Spleen (tissue), 11 donors: Measurements from ENCODE around the gene ACSF3. TPM values are rescaled to one million over a fixed set of nuclear protein-coding genes. Genes with fewer than 3 reads are reported as not detected.

ENCODE experiments used
- DNase-seq: peaks from one replicate; pipeline ENCODE4 v3.0.0-alpha.2; 2020
- H3K27ac ChIP-seq, 8 donors: fragments of 200-600 bp; sonication (generic) in 7 of 8; 1 replicate in 4 of 8; 2 replicates in 4 of 8; pipeline versions ENCODE4 v1.5.0 to v1.8.0; 2016 to 2021; ENCODE audit warnings: inconsistent platforms in 4 of 8, mild to moderate bottlenecking in 4 of 8, moderate library complexity in 1 of 8
- H3K27me3 ChIP-seq, 7 donors: fragments of 200-600 bp; sonication (generic) in 6 of 7; replicated peaks in 1 of 7; 1 replicate in 4 of 7; 2 replicates in 3 of 7; pipeline versions ENCODE4 v1.5.0 to v1.8.0; 2016 to 2021; ENCODE audit warnings: inconsistent platforms in 3 of 7, mild to moderate bottlenecking in 1 of 7
- H3K36me3 ChIP-seq, 6 donors: fragments of 200-600 bp; sonication (generic) in 5 of 6; 1 replicate in 4 of 6; 2 replicates in 2 of 6; pipeline versions ENCODE4 v1.5.0 to v1.8.0; 2016 to 2021; ENCODE audit warnings: inconsistent platforms in 2 of 6
- H3K4me1 ChIP-seq, 6 donors: fragments of 200-600 bp; sonication (generic) in 5 of 6; 1 replicate in 3 of 6; 2 replicates in 3 of 6; pipeline versions ENCODE4 v1.5.0 to v1.8.0; 2016 to 2021; ENCODE audit warnings: inconsistent platforms in 3 of 6
- H3K4me3 ChIP-seq, 8 donors: fragments of 200-600 bp; sonication (generic) in 7 of 8; 1 replicate in 4 of 8; 2 replicates in 4 of 8; pipeline versions ENCODE4 v1.5.0 to v1.8.0; 2016 to 2021; ENCODE audit warnings: inconsistent platforms in 4 of 8, mild to moderate bottlenecking in 4 of 8, moderate library complexity in 2 of 8
- H3K9me3 ChIP-seq, 8 donors: fragments of 200-600 bp; sonication (generic) in 7 of 8; 1 replicate in 4 of 8; 2 replicates in 4 of 8; pipeline versions ENCODE4 v1.5.0 to v1.8.0; 2016 to 2021; ENCODE audit warnings: inconsistent platforms in 4 of 8
- POLR2A ChIP-seq, 3 donors: fragments of 450-650 bp; IDR thresholded peaks; one replicate each; pipeline ENCODE4 v1.5.1; 2017; ENCODE audit warnings: antibody characterized with exemption in 3 of 3, mild to moderate bottlenecking in 1 of 3
- POLR2AphosphoS5 ChIP-seq, 3 donors: sonication (generic); formaldehyde crosslinking; IDR thresholded peaks; one replicate each; pipeline ENCODE4 v1.5.1; 2017; ENCODE audit warnings: antibody characterized with exemption in 3 of 3
- WGBS, 5 donors: extraction: QIAGEN DNeasy Blood & Tissue Kit in 3 of 5; methylation state at CpG; one replicate each; pipeline versions ENCODE4 v1.1.5 to v1.1.7; 2013 to 2018; 5-methylcytosine and 5-hydroxymethylcytosine counted together
- intact Hi-C: fragments of 100-400 bp; cut with DNase I; formaldehyde crosslinking; loops from one replicate; pipeline ENCODE4 v1.15.0; 2023; ENCODE audit warnings: low total_unique reads
- polyA plus RNA-seq, 3 donors: library from polyadenylated mRNA; stranded (reverse); fragments of 200-250 nt; gene quantifications; one replicate each; pipeline ENCODE4 v1.2.1, GENCODE V29; 2013
- total RNA-seq, 7 donors: library from RNA; depleted of rRNA in 3 of 7; stranded (reverse); fragments of >200 nt in 3 of 7; fragmentation: NEBNext Ultra II Directional in 4 of 7; extraction: Animal tissue kit (Norgen Biotek cat#: 25700) in 4 of 7; gene quantifications; one replicate each; pipeline versions ENCODE4 v1.1.0 to v1.2.1, GENCODE V29; 2016 to 2021
- TF ChIP-seq, protein P1 (sequence below), 11 experiments: fragments of 200-600 bp in 7 of 11; fragments of 450-650 bp in 4 of 11; sonication (generic) in 4 of 11; IDR thresholded peaks in 8 of 11; conservative IDR thresholded peaks in 3 of 11; 1 replicate in 7 of 11; 2 replicates in 4 of 11; pipeline versions ENCODE4 v1.4.0 to v1.8.0; 2016 to 2021; ENCODE audit warnings: antibody characterized with exemption in 11 of 11, inconsistent platforms in 4 of 11, mild to moderate bottlenecking in 1 of 11
- donor health status: healthy with polysubstance abuse.
- donor health status: DM: no; HTN: no; CAD: no; lungs with moderate emphysema.
- donor health status: DM: no; HTN: no; CAD: no.
- donor health status: Bipolar disorder and iron deficiency.
- donor health status: healthy.
- donor health status: DM: no; HTN: no; CAD: no.
- donor health status: DM: yes; HTN: yes; CAD: no.

Gene ACSF3
- total and polyA plus RNA-seq, 10 donors = 35.4 to 68.1 (median 49.1) TPM

DNA sequence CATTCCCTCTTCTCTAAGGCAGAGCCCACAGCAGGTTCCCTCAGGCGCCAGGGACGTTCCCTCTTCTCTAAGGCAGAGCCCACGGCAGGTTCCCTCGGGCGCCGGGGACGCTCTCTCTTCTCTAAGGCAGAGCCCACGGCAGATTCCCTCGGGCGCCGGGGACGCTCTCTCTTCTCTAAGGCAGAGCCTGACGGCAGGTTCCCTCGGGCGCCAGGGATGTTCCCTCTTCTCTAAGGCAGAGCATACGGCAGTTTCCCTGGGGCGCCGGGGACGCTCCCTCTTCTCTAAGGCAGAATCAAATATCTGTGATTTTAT lies 24.3 kb downstream of the ACSF3 start:
- peak; percentile 59 for DNase-seq
- WGBS, 5 donors = 74 to 93% (median 84%) methylated on average over 19 of the region's 19 CpGs
- no peak for TF ChIP-seq POLR2AphosphoS5 (IDR thresholded peaks at IDR 0.05)
- TF ChIP-seq, protein P1, sequence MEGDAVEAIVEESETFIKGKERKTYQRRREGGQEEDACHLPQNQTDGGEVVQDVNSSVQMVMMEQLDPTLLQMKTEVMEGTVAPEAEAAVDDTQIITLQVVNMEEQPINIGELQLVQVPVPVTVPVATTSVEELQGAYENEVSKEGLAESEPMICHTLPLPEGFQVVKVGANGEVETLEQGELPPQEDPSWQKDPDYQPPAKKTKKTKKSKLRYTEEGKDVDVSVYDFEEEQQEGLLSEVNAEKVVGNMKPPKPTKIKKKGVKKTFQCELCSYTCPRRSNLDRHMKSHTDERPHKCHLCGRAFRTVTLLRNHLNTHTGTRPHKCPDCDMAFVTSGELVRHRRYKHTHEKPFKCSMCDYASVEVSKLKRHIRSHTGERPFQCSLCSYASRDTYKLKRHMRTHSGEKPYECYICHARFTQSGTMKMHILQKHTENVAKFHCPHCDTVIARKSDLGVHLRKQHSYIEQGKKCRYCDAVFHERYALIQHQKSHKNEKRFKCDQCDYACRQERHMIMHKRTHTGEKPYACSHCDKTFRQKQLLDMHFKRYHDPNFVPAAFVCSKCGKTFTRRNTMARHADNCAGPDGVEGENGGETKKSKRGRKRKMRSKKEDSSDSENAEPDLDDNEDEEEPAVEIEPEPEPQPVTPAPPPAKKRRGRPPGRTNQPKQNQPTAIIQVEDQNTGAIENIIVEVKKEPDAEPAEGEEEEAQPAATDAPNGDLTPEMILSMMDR (IDR thresholded peaks at IDR 0.05 in 8 of 11, conservative IDR thresholded peaks at IDR 0.05 in 3 of 11) = no peak
- no peak for TF ChIP-seq POLR2A (IDR thresholded peaks at IDR 0.05)
- H3K4me1 ChIP-seq = peaks cover 12 to 94% (median 69%) of the 10 kb centered on the region in 6 donors
- peak overlapping the region in 2 of 8 donors; percentile 31 to 36 for H3K27ac ChIP-seq
- no peaks in the 10 kb centered on the region for H3K27me3 ChIP-seq
- peaks cover 0 to 89% (median 59%) of the 10 kb centered on the region in 6 donors for H3K36me3 ChIP-seq
- H3K9me3 ChIP-seq = no peaks in the 10 kb centered on the region
- H3K4me3 ChIP-seq = no peak overlapping the region
- intact Hi-C loops = no loop called here

DNA sequence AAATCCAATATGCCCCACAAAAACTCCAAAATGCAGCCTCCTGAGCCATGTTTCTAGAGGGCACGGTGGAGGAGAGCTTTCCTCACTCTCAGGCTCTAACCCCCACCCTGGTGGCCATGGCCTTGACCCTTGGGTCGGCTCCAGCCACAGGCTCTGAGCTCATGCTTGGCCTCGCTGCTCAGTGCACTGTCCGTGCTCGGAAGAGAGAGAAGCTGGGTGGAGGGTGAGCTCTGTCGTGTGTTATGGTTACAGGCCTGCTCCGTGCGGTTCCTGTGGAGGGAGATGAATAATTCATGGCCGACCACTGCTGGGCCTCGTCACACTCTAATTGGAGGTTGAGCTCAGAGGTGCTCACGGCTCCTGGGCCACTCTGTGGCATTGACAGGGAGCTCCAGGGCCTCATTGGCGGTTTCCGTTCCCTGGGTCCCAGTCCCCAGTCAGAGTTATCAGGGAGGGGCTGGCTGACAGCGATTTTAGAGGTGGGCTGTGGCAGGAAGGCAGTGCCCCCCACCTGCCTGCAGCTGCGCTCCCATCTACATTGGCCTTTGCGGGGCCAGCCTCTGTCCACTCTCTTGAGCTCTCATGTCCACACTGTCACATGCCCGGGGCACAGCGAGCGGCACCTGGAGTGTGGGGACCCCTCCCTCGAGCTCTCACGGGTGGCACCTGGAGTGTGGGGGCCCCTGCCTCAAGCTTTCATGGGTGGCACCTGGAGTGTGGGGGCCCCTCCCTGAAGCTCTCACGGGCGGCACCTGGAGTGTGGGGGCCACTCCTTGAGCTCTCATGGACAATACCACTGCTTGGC lies 24.9 kb downstream of the ACSF3 start:
- Histone ChIP-seq H3K27ac (peak overlapping the region in 2 of 8 donors; percentile 31 to 36), H3K4me1 (peaks cover 12 to 94% (median 69%) of the 10 kb centered on the region in 6 donors), H3K9me3 (no peaks in the 10 kb centered on the region), H3K27me3 (no peaks in the 10 kb centered on the region), H3K4me3 (no peak overlapping the region), H3K36me3 (peaks cover 0 to 89% (median 59%) of the 10 kb centered on the region in 6 donors)
- TF ChIP-seq, protein P1 (IDR thresholded peaks at IDR 0.05 in 8 of 11, conservative IDR thresholded peaks at IDR 0.05 in 3 of 11) = no peak
- peak in 2 of 3 donors; percentile 45 to 46 for TF ChIP-seq POLR2AphosphoS5 (IDR thresholded peaks at IDR 0.05)
- intact Hi-C loops = no loop called here
- DNase-seq = peak; percentile 73
- WGBS, 5 donors = 55 to 77% (median 71%) methylated on average over 15 to 23 of the region's 23 CpGs

DNA sequence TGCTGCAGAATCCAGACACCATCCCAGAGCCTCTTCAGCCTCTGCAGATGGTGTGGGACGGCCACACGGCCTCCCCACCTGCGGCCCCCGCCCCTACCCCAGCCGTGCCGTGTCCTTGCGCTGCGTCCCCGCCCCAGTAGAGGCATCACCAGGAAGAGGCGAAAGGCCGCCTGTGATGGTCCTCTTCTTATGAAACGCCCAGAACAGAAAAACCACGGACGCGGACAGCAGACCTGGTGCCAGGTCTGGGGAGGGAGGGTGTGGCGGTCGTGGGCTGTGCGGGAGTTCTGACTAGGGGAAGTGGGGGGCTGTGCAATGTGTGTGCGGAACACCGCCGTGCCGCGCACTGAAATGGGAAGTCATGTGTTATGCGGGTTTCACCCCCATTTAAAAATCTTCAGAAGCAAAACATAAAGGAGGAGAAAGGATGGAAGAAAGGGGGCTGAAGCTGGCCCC lies 25.5 kb downstream of the ACSF3 start:
- WGBS, 5 donors = 45 to 71% (median 54%) methylated on average over 16 to 24 of the region's 24 CpGs

More for the DNA sequence above, 25.5 kb downstream of the ACSF3 start:
- DNase-seq = peak; percentile 77
- no peaks in the 10 kb centered on the region for H3K9me3 ChIP-seq
- H3K27ac ChIP-seq = peak overlapping the region in 2 of 8 donors; percentile 31 to 36
- H3K27me3 ChIP-seq = no peaks in the 10 kb centered on the region
- peaks cover 0 to 89% (median 57%) of the 10 kb centered on the region in 6 donors for H3K36me3 ChIP-seq
- H3K4me1 ChIP-seq = peaks cover 9 to 90% (median 64%) of the 10 kb centered on the region in 6 donors
- H3K4me3 ChIP-seq = no peak overlapping the region
- no peak for TF ChIP-seq POLR2AphosphoS5 (IDR thresholded peaks at IDR 0.05)
- TF ChIP-seq, protein P1 (IDR thresholded peaks at IDR 0.05 in 8 of 11, conservative IDR thresholded peaks at IDR 0.05 in 3 of 11) = no peak
- no peak for TF ChIP-seq POLR2A (IDR thresholded peaks at IDR 0.05)
- intact Hi-C loops = no loop called here
